Upper lobe of left lung (tissue), 6 donors: ENCODE measurements around the gene TIMP2. TPM values are rescaled to one million over a fixed set of nuclear protein-coding genes. Genes with fewer than 3 reads are reported as not detected.

Experiments
- ATAC-seq, 2 donors: fragments of 200-7000 bp; cut with Tn5 transposase; one replicate each; pipeline ENCODE4 v1.9.1; 2022; ENCODE audit warnings: mild to moderate bottlenecking in 2 of 2, moderate library complexity in 2 of 2; ENCODE audit not compliant: low FRiP score in 2 of 2
- DNase-seq, 2 donors: peaks; one replicate each; pipeline ENCODE4 v3.0.0-alpha.2; 2019 to 2020
- H3K27ac ChIP-seq, 4 donors: fragments of 200-600 bp; sonication (generic); one replicate each; pipeline ENCODE4 v1.5.1; 2016 to 2019
- H3K27me3 ChIP-seq, 4 donors: fragments of 200-600 bp; sonication (generic); one replicate each; pipeline ENCODE4 v1.5.1; 2017 to 2019
- H3K36me3 ChIP-seq, 4 donors: fragments of 200-600 bp; sonication (generic); one replicate each; pipeline ENCODE4 v1.5.1; 2016 to 2019
- H3K4me1 ChIP-seq, 4 donors: fragments of 200-600 bp; sonication (generic); one replicate each; pipeline ENCODE4 v1.5.1; 2018 to 2019
- H3K4me3 ChIP-seq, 4 donors: fragments of 200-600 bp; sonication (generic); one replicate each; pipeline ENCODE4 v1.5.1; 2017 to 2019; ENCODE audit warnings: mild to moderate bottlenecking in 2 of 4, moderate library complexity in 1 of 4
- H3K9me3 ChIP-seq, 4 donors: fragments of 200-600 bp; sonication (generic); one replicate each; pipeline ENCODE4 v1.5.1; 2018 to 2019
- EP300 ChIP-seq, 4 donors: sonication (generic); formaldehyde crosslinking; IDR thresholded peaks; one replicate each; pipeline ENCODE4 v1.5.1; 2017; ENCODE audit warnings: antibody characterized with exemption in 4 of 4, control low read depth in 2 of 4
- POLR2A ChIP-seq, 4 donors: fragments of 450-650 bp; IDR thresholded peaks; one replicate each; pipeline ENCODE4 v1.5.1; 2016 to 2017; ENCODE audit warnings: antibody characterized with exemption in 4 of 4, mild to moderate bottlenecking in 2 of 4
- POLR2AphosphoS5 ChIP-seq, 2 donors: sonication (generic); formaldehyde crosslinking; IDR thresholded peaks; one replicate each; pipeline ENCODE4 v1.5.1; 2017; ENCODE audit warnings: antibody characterized with exemption in 2 of 2
- WGBS, 2 donors: methylation state at CpG; one replicate each; pipeline ENCODE4 v1.1.5; 2017 to 2018; 5-methylcytosine and 5-hydroxymethylcytosine counted together
- total RNA-seq, 6 donors: library from RNA; depleted of rRNA in 4 of 6; stranded (reverse); fragments of >200 nt in 4 of 6; gene quantifications; one replicate each; pipeline versions ENCODE4 v1.1.0 to v1.2.1, GENCODE V29; 2016 to 2021
- TF ChIP-seq, protein P1 (sequence below), 6 experiments: fragments of 450-650 bp in 4 of 6; fragments of 200-600 bp in 2 of 6; sonication (generic) in 2 of 6; IDR thresholded peaks; one replicate each; pipeline ENCODE4 v1.5.1; 2016 to 2019; ENCODE audit warnings: antibody characterized with exemption in 6 of 6
- donor health status: DM: no; HTN: no; CAD: no; lungs with moderate emphysema.
- donor health status: DM: no; HTN: yes; CAD: no; lungs with severe emphysema.

TIMP2 gene
- total RNA-seq, 6 donors from 2014 or later: 60.8 to 313 (median 145) TPM

DNA sequence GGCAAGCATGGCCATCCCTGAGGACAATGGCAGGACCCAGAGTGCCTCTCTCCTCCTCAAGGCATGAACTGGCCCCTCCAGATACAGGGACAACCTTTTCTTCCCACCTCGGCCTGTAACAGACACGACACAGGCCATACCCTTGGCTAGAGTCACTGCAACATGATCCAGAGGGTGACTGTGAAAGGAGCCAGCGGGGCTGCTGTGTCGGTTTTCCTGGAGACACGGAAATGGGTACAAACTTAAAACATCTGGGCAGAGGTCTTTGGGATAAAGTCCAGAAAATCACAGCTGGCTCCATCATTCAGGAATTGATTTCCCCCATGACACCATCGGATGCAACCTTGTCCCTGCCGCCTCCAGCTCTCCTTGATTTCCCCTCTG is 27.5 kb downstream of the TIMP2 start:
- Histone ChIP-seq H3K27ac (peak overlapping the region in 2 of 4 donors; percentile 26 to 61), H3K4me3 (no peak overlapping the region), H3K36me3 (peaks cover 0 to 7% (median 2%) of the 10 kb centered on the region in 4 donors), H3K27me3 (no peaks in the 10 kb centered on the region), H3K9me3 (no peaks in the 10 kb centered on the region), H3K4me1 (peaks cover 27 to 48% (median 43%) of the 10 kb centered on the region in 4 donors)
- DNase-seq: no peak
- TF ChIP-seq POLR2A (IDR thresholded peaks at IDR 0.05): no peak
- TF ChIP-seq POLR2AphosphoS5 (IDR thresholded peaks at IDR 0.05): peak in 1 of 2 donors; percentile 76
- ATAC-seq: no peak
- 81 to 87% methylated on average over 7 of the region's 7 CpGs for WGBS, 2 donors

- WGBS, 2 donors: 75 to 85% methylated on average over 11 to 31 of the region's 34 CpGs
- H3K4me3 ChIP-seq: no peak overlapping the region
- H3K4me1 ChIP-seq: peaks cover 32 to 52% (median 49%) of the 10 kb centered on the region in 4 donors
- no peaks in the 10 kb centered on the region for H3K27me3 ChIP-seq
- peak in 1 of 2 donors; percentile 2 for ATAC-seq
- no peak for DNase-seq
- H3K9me3 ChIP-seq: no peaks in the 10 kb centered on the region
- TF ChIP-seq POLR2A (IDR thresholded peaks at IDR 0.05): no peak
- TF ChIP-seq, protein P1, sequence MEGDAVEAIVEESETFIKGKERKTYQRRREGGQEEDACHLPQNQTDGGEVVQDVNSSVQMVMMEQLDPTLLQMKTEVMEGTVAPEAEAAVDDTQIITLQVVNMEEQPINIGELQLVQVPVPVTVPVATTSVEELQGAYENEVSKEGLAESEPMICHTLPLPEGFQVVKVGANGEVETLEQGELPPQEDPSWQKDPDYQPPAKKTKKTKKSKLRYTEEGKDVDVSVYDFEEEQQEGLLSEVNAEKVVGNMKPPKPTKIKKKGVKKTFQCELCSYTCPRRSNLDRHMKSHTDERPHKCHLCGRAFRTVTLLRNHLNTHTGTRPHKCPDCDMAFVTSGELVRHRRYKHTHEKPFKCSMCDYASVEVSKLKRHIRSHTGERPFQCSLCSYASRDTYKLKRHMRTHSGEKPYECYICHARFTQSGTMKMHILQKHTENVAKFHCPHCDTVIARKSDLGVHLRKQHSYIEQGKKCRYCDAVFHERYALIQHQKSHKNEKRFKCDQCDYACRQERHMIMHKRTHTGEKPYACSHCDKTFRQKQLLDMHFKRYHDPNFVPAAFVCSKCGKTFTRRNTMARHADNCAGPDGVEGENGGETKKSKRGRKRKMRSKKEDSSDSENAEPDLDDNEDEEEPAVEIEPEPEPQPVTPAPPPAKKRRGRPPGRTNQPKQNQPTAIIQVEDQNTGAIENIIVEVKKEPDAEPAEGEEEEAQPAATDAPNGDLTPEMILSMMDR (IDR thresholded peaks at IDR 0.05): no peak
- no peak for TF ChIP-seq POLR2AphosphoS5 (IDR thresholded peaks at IDR 0.05)
- TF ChIP-seq EP300 (IDR thresholded peaks at IDR 0.05): no peak
- peaks cover 0 to 7% (median 2%) of the 10 kb centered on the region in 4 donors for H3K36me3 ChIP-seq
- peak overlapping the region in 3 of 4 donors; percentile 37 to 62 (median 61) for H3K27ac ChIP-seq
Measured at GRCh38 chr17:78896834-78897663, 28.1 kb downstream of the TIMP2 start.

DNA sequence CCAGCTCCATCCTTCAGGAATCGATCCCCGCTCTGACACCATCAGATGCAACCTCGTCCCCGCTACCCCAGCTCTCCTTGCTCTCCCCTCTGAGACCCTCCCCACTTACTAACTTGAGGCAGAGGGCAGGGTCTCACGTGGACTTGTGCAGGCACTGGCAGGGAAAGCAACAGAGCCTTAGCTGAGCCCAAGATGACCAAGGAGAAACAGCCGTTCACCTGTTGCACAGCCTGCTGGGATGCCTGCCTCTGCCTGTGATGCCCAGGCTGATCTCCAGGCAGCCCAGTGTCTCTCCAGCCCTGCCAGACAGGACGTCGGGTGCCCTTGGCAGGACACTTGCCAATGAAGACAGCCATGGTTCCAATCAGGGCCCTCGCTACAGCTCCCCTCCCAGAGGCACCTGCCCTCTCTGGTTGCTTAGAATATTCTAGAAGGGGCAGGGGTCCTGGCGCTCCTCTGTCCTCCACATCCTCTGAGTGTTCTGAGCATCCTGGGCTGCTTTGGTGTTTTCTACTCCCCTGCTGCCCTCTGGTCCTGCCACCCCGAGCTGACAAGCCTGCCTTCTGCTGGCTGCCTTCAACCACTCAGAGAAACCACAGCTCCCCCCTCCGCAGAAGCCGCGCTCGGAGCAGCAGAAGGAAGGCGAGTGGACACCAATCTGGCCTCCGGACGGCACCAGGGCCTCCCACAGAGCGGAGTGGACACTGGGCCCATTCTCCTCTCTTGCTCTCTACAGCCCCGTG is 28.9 kb downstream of the TIMP2 start:
- H3K9me3 ChIP-seq: no peaks in the 10 kb centered on the region
- no peak overlapping the region for H3K4me3 ChIP-seq
- peaks cover 0 to 7% (median 2%) of the 10 kb centered on the region in 4 donors for H3K36me3 ChIP-seq
- ATAC-seq (peak in 1 of 2 donors; percentile 12), DNase-seq (no peak)
- TF ChIP-seq EP300 (IDR thresholded peaks at IDR 0.05) (no peak), POLR2A (IDR thresholded peaks at IDR 0.05) (no peak), POLR2AphosphoS5 (IDR thresholded peaks at IDR 0.05) (no peak)
- TF ChIP-seq, protein P1 (IDR thresholded peaks at IDR 0.05): no peak
- peaks cover 39 to 60% (median 55%) of the 10 kb centered on the region in 4 donors for H3K4me1 ChIP-seq
- no peaks in the 10 kb centered on the region for H3K27me3 ChIP-seq
- WGBS, 2 donors: 89 to 95% methylated on average over 17 to 18 of the region's 20 CpGs
- H3K27ac ChIP-seq: peak overlapping the region in 3 of 4 donors; percentile 37 to 62 (median 61)

DNA sequence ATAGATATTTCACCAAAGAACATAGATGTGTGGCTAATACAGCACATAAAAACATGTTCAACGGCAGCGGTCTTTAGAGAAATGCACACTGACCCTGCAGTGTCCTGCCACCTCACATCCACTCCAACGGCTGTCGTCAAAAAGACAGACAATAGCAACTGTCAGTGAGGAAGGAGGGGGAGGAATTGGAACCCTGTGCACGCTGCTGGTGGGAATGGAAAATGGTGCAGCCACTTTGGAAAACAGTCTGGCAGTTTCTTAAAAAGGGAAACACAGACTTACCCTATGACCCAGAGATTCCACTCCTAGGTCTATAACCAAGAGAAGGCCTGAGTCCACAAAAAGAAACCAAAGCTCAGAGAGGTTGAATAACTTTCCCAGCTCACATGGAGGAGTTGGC is 29.9 kb downstream of the TIMP2 start:
- Histone ChIP-seq H3K9me3 (no peaks in the 10 kb centered on the region), H3K27me3 (no peaks in the 10 kb centered on the region), H3K36me3 (no peaks in the 10 kb centered on the region), H3K4me3 (no peak overlapping the region), H3K4me1 (peaks cover 42 to 66% (median 59%) of the 10 kb centered on the region in 4 donors), H3K27ac (peak overlapping the region; percentile 17 to 62 (median 48))
- DNase-seq (no peak), ATAC-seq (no peak)
- TF ChIP-seq, protein P1 (IDR thresholded peaks at IDR 0.05): no peak
- TF ChIP-seq EP300 (IDR thresholded peaks at IDR 0.05) (no peak), POLR2AphosphoS5 (IDR thresholded peaks at IDR 0.05) (no peak), POLR2A (IDR thresholded peaks at IDR 0.05) (no peak)
- 52 to 55% methylated on average over 5 of the region's 5 CpGs for WGBS, 2 donors

GRCh38 chr17:78893684-78894083 is 31.5 kb downstream of the TIMP2 start:
- H3K4me1 ChIP-seq: peaks cover 48 to 65% (median 61%) of the 10 kb centered on the region in 4 donors
- H3K36me3 ChIP-seq: no peaks in the 10 kb centered on the region
- H3K27me3 ChIP-seq: no peaks in the 10 kb centered on the region
- TF ChIP-seq, protein P1 (IDR thresholded peaks at IDR 0.05): no peak
- H3K27ac ChIP-seq: no peak overlapping the region
- ATAC-seq: no peak
- H3K9me3 ChIP-seq: no peaks in the 10 kb centered on the region
- H3K4me3 ChIP-seq: no peak overlapping the region
- 38 to 50% methylated on average over 4 of the region's 4 CpGs for WGBS, 2 donors
- no peak for DNase-seq
